Skeletal muscle cell (primary cell): ENCODE results near the gene MPPE1.
"Not testable (repeated sequence)": the region's sequence is repeated elsewhere in the genome, so short reads cannot be mapped to it uniquely, and the experiment has no call there.

Source experiments
- DNase-seq: peaks from one replicate; pipeline ENCODE4 v3.0.0-alpha.2; 2010; ENCODE audit warnings: low read depth
- H3K4me3 ChIP-seq: 2 replicates; pipeline ENCODE4 v1.5.1; 2011; ENCODE audit warnings: low read depth, mild to moderate bottlenecking, control low read depth, low read length, moderate library complexity

The MPPE1 gene

DNA sequence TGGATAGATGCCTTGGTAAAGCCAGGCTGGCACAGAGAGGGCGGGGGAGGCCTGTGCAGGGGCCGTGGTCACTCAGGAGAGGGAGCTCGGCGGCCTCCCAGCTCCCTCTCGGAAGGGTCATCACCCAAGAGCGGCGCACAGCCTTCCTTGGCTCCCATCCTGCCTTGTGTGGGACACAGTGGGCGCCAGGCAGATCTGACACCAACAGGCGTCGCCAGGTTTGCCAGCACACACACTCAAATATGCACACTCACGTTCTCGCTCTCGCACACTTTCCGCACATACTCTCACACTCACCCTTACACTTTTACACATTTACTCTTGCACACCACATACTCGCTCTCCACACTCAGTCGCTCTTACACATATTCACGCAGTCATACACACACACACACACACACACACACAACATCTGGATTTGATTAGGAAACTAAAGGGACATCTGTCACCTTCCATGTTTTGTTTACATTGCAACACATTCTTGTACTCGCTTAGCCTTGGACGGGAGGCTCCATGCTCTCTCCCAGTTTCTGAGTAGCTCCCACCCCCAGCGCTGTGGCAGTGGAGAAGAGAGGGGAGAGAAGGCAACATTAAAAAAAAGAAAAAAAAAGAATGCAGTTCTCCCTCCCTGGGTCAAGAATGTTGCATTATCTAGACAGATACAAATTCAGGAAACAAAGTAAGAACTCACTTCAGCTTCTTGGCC, 46.4 kb downstream of the MPPE1 start:
- DNase-seq = no peak

DNA sequence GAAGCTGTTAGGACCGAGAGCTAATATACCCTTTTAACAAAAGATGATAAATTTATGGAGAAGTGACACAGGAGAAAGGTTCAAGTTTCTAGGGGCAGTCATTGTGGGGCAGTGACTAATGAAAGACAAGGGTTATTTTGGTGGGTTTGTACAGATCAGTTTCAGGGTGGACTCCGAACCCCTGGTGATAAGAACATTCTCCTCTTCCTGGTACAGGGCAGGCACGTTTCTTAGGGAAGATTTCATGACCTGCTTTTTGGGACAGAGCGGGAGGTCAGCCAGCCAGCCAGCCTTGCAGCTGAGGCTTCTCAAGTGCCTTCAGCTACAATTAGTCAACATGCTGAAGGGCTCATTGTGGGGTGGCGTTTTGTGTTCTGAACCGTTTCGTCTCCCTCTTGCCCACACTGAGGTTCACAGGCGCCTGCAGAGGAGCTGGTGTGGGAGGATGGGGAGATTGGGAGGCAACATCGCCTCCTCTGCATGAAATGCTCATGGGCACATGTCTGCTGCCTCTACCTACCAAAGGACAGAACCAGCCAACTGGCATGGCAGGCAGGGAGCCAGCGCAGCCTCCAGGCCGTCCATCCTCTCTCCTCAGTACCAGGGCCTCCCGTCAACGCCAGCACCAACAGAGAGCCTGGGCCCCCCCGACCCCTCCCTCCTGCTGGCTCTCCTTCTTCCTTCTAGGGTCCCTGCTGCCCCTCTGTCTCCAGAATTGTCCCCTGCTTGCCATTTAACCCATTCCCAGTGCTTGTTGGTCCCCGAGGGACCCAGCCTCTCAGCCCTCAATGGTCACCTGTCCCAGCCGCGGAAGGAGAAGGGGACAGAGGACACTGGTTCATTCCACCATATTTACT, 47.3 kb downstream of the MPPE1 start:
- DNase-seq = no peak
- no peak overlapping the region for H3K4me3 ChIP-seq

More for the DNA sequence above, 46.4 kb downstream of the MPPE1 start:
- no peak overlapping the region for H3K4me3 ChIP-seq

DNA sequence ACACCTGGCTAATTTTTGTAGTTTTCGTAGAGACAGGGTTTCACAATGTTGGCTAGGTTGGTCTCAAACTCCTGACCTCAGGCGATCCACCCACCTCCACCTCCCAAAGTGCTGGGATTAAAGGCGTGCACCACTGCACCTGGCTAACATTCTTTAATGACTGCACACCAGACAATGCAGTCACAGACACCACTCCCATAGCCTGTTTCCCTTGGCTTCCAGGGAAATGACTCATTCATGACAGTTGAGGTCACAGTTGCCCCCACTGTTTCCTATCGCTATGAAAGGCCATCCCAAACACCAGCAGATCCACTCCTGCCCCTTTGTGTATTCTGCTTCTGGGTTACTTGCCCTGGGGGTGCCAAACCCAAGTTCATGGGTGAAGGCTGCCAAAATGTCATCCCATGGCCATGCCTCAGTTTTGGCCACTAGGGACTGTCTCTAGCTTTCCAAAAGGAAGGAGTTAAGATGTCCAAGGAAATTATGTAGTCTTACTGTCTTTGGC, 48.2 kb downstream of the MPPE1 start:
- H3K4me3 ChIP-seq = no peak overlapping the region

DNA sequence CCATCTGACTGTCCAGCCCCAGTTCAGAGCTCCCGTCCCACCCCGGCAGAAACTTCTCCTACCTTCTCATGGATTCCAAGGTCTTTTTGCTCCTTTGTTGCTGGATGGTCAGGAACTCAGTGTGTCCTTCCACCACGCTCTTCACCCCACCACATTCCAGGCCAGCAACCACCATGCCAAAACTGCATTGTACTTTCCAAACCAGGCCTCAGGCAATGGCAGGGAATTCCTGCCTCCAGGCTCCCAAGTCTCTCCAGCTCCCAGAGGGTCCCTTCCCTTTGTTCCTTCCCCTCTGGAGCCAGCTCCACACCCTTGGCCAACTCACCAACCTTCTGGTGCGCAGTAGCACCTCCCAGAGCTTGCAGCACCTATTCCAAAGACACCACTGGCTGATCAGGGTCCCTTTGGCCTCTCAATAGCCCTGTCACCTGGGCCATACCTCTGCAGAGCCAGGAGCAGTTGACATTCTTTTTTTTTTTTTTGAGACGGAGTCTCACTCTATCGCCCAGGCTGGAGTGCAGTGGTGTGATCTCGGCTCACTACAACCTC, 48.8 kb downstream of the MPPE1 start:
- DNase-seq = no peak
- H3K4me3 ChIP-seq = no peak overlapping the region

More for the DNA sequence above, 48.2 kb downstream of the MPPE1 start:
- DNase-seq = peak; percentile 45

DNA sequence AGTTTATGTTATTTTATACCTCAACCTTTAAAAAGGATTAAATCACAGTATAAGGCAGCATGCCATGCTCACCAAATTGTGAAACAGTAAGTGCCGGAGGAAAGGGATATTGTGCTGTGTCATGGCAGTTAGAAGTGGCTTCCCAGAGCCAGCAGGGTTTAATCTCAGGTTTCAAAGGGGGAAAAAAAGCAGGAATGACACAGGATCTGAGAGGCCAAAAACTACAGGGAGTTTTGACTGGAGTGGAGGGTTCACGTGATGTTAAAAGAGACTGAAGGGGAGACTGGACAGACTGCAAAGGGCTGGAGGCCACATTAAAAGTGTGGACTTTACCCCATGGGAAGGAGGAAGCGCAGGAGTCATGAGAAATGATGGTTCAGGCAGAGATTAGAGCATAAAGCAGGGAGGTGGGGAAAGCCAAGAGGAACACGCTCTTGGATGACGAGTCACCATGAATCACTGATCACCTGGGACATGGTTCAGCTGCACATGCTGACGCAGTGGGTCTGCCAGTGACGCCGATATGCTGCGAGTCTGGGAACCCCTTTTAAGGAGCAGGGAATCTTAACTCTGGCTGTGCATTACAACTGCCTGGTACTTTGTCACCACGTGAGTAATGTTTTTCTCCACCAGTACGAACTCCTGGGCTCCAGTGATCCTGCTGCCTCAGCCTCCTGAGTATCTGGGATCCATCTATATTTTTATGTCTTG, 50.8 kb downstream of the MPPE1 start:
- peak overlapping the region; percentile 28 for H3K4me3 ChIP-seq

DNA sequence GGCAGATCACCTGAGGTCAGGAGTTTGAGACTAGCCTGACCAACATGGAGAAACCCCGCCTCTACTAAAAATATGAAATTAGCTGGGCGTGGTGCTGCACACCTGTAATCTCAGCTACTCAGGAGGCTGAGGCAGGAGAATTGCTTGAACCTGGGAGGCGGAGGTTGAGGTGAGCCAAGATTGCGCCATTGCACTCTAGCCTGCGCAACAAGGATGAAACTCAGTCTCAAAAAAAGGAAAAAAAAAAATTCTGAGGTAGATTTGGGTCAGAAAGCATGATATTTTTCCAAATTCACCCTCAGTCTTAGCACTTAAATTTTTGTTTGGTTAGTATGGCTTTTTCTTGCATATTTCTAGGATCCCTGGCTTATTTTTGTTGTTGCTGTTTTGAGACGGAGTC, 53.6 kb downstream of the MPPE1 start:
- not testable (repeated sequence) for DNase-seq, H3K4me3 ChIP-seq

More for the DNA sequence above, 50.8 kb downstream of the MPPE1 start:
- peak; percentile 100 for DNase-seq

DNA sequence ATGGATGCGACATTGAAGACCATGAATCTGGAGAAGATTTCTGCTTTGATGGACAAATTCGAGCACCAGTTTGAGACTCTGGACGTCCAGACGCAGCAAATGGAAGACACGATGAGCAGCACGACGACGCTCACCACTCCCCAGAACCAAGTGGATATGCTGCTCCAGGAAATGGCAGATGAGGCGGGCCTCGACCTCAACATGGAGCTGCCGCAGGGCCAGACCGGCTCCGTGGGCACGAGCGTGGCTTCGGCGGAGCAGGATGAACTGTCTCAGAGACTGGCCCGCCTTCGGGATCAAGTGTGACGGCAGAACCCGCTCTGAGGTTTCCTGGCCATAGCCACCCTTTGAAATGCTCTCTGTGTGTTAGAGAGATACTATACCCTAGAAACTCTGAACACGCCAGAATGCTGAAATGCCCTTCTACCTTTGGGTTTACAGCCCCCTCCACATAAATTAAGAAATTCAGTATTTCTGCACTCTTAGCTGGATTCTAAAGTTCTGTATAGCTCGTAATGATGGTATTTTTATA, 56.2 kb downstream of the MPPE1 start:
- peak overlapping the region; percentile 100 for H3K4me3 ChIP-seq
- DNase-seq = no peak

DNA sequence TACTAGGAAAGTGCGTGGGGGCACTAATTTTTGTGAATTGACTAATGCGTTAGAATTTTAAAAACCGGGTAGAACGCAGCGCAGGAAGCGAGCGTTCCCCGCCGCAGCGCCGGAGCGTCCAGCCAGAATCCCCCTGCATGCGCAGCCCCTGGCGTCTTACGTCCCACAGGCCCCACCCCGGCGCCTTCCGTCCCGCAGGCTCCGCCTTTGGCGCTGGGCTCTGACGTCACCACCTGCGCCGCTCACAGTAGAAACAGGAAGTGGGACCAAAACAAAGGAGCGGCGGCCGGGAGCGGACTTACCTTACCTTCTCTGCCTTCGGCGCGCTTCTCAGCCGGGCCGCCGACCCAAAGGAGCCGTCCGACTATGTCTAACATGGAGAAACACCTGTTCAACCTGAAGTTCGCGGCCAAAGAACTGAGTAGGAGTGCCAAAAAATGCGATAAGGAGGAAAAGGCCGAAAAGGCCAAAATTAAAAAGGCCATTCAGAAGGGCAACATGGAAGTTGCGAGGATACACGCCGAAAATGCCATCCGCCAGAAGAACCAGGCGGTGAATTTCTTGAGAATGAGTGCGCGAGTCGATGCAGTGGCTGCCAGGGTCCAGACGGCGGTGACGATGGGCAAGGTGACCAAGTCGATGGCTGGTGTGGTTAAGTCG, 56.8 kb downstream of the MPPE1 start, which contains the start of gene CHMP1B:
CHMP1B (plus strand) TSS at position 268 of the 660 bp plus-strand sequence; CDS start at position 367, 99 bp downstream.
- peak; percentile 94 for DNase-seq
- H3K4me3 ChIP-seq = peak within 1 kb of the TSS; percentile 100

DNA sequence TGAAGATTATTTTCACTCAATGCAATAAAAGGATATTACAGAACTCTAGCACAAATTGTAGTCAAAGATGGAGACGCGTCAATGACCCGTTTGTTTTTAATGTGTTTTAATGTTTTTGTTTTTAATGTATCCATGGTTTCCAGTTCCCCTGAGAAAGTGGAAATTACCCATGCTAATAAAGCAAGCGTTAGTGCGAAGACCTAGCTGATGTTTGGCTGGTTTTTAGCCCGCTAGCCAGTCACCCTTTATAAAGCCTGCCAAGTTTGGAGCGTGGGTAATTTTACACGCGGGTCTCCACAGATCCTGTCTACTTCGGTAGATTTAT, 57.3 kb downstream of the MPPE1 start:
- peak overlapping the region; percentile 100 for H3K4me3 ChIP-seq
- peak; percentile 39 for DNase-seq

DNA sequence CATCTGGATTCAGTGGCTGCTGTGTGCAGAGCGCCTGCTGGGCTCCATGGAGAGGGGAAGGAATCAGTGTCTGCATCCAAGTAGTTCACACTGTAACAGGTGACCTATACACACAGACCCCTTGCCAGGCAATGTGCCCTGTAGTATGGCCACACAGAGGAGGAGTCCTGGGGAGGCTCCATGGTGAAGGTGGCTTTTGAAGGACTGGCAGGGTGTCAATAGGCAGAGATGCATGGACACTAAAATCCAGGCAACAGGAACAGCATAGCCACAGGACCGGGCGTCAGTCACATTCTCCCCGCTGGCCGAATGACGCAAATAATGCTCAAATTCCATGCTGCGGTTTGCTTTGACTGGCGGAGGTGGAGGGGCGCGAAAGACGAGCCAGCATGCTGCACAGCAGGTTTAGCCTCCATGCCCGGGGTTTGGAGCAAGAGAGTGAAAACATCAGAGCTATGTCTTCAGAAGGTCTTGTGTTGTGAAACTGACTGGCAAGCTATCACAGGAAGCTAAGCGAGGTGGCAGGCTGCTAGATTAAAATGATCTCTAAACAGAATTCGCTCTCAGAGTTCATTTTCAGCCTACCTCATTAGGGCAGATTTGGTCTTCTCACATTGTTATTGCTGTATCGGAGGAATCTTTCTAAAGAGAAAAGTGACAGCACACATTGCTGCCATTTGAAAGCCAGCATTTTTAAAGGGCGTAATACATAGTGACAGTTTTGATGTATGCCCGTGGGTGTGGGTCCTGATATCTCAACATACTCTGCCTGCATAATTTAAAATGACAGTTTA, 58.1 kb downstream of the MPPE1 start:
- DNase-seq = peak; percentile 87
- H3K4me3 ChIP-seq = peak overlapping the region; percentile 100

DNA sequence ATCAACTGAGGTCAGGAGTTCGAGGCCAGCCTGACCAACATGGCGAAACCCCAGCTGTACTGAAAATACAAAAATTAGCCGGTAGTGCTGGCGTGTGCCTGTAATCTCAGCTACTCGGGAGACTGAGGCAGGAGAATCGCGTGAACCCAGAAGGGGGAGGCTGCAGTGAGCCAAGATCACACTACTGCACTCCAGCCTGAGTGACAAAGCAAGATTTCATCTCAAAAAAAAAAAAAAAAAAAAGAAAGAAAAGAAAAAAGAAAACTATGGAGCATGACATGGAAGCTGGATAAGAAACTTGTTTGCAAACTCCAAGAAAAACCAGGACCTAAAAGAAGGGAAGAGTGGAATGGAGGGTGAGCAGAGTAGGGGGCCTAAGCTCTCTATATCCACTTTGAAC, 58.8 kb downstream of the MPPE1 start:
- no peak overlapping the region for H3K4me3 ChIP-seq

DNA sequence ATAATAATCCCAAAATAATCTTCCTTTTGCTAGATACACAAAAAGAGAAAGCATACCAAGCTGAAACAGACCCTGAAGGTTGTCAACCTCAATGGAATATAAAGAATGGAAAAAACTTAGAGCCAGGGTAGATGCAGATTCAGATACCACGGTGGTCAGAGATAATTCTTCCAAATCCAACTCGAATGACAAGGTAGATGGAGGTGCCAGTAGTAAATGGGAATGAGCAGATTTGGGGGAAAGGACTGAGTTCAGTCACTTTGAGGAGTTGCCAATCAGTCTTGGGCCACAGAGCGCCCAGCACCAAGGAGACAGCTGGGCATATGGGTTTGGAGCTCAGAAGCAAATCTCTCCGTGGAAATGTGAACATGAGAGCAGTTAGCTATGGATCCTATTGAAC, 60.3 kb downstream of the MPPE1 start:
- H3K4me3 ChIP-seq = no peak overlapping the region
- no peak for DNase-seq

More for the DNA sequence above, 58.8 kb downstream of the MPPE1 start:
- DNase-seq = no peak

DNA sequence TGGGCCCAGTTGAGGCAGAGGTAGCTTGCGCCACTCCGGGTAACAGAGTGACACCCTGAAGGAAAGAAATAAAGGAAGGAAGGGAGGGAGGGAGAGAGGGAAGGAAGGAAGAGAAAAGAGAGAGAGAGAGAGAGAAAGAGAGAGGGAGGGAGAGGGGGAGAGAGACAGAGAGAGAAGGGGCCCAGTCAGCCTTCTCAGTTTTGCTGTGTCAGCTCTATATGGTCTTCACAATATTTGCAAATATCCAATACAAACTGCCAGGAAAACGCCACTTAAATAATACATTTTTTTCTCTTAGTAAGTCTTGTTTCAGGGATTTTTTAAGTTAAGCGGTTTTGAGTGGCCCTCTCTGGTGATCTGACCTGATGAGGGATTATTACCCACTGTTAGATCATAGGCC, 62.5 kb downstream of the MPPE1 start:
- no peak overlapping the region for H3K4me3 ChIP-seq
- DNase-seq = no peak

DNA sequence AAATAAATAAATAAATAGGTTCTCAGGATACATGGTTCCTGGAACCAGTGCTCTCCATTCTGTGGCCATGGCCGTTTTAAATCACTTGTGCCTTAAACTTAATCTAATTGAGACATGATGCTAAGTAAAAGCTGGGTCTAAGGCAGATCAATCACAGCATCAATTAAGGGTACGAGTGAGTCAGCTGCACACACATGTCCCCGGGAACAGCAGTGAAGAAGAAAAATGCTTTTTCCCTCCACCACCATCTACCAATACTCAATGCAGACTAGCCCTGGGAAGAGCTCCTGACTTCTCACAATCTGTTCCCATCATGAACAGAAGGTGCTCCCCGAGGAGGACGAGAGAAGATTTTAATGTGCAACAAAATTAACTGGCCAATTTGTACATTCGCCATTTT, 63.7 kb downstream of the MPPE1 start:
- H3K4me3 ChIP-seq = no peak overlapping the region
- DNase-seq = no peak

DNA sequence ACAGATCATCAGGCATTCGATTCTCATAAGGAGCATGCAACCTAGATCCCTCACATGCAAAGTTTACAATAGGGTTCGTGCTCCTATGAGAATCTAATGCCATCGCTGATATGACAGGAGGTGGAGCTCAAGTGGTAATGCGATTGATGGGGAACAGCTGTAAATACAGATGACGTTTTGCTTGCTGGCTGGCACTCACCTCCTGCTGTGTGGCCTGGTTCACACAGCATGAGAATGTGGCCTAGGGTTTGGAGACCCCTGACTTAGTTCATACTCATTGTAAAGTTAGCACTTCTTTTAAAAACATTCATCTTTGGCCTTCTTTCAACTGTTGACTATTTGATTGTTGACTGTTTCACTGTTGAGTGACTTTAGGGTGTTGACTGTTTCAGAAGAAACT, 65.6 kb downstream of the MPPE1 start:
- DNase-seq = no peak
- H3K4me3 ChIP-seq = no peak overlapping the region

DNA sequence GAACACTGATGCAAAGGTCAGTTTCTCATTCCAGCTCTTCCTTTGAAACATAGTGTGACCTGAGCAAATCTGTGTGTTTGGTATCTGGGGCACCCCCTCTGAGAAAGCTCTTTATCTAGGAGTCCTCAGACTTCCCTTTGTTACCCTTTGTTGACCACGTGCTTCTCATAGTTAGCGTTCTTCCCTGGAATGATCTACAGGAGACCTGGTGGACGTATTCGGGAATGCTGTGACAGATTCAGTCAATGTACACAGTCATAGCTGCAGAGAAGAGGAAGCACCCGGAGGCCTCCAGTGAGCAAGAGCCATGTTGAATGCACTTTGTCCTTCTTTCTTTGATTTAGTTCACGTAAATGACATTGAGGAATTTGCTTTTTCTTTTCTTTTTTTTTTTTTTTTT, 67.6 kb downstream of the MPPE1 start:
- H3K4me3 ChIP-seq = no peak overlapping the region
- no peak for DNase-seq

DNA sequence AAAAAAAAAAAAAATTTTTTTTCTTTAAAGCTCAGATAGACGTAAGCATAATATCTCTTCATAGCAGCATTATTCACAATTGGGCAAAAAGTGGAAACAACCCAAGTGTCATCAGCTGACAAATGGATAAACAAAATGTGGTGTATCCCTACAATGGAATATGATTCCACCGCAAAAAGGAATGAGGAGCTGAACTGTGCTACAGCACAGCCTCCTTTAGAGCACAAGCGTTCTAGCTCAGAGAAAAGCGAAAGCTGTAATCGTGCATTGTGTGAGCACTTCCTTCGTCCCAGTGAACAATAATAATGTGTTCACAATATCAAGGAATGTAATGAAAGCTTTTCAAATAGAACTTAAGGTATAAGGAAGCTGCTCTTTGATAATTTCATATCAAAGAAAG, 68.6 kb downstream of the MPPE1 start:
- no peak for DNase-seq
- H3K4me3 ChIP-seq = no peak overlapping the region

DNA sequence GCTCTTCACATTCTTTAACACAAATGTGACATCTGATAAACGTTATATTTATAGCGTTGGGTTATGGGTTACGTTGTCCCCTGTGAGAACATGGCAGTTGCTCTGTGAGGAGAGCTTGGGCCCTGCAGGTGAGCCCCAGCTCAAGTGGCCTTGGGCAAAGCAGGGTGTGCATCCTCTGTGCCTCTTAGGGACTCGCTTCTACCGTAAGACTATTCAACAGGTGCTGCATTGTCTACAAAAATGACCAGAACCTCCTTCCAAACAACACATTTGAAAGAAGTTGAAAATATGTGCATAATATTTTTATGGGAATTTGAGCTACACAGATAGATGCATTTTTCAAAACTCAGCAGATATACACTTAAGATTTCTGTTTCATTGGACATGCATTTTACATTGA, 73.3 kb downstream of the MPPE1 start:
- H3K4me3 ChIP-seq = no peak overlapping the region
- no peak for DNase-seq
